Measurements from ENCODE around the gene KIF19. TPM values are rescaled to one million over a fixed set of nuclear protein-coding genes. Genes with fewer than 3 reads are reported as not detected.

Gene KIF19
- total RNA-seq, 3 donors from 2014 or later: 0.16 to 1.3 (median 0.44) TPM

GRCh38 chr17:74332763-74333283 lies 6.8 kb downstream of the KIF19 start:
- Histone ChIP-seq H3K4me3 (no peak overlapping the region), H3K4me1 (no peaks in the 10 kb centered on the region), H3K9me3 (peaks cover 0 to 15% of the 10 kb centered on the region in 2 donors), H3K27me3 (peaks cover 0 to 23% of the 10 kb centered on the region in 2 donors), H3K36me3 (no peaks in the 10 kb centered on the region), H3K27ac (no peak overlapping the region)
- DNase-seq (ENCODE audit: low spot score in 2 of 2): no peak
- TF ChIP-seq POLR2A (IDR thresholded peaks at IDR 0.05) (no peak), POLR2AphosphoS5 (IDR thresholded peaks at IDR 0.05) (no peak)
- TF ChIP-seq, protein P1, sequence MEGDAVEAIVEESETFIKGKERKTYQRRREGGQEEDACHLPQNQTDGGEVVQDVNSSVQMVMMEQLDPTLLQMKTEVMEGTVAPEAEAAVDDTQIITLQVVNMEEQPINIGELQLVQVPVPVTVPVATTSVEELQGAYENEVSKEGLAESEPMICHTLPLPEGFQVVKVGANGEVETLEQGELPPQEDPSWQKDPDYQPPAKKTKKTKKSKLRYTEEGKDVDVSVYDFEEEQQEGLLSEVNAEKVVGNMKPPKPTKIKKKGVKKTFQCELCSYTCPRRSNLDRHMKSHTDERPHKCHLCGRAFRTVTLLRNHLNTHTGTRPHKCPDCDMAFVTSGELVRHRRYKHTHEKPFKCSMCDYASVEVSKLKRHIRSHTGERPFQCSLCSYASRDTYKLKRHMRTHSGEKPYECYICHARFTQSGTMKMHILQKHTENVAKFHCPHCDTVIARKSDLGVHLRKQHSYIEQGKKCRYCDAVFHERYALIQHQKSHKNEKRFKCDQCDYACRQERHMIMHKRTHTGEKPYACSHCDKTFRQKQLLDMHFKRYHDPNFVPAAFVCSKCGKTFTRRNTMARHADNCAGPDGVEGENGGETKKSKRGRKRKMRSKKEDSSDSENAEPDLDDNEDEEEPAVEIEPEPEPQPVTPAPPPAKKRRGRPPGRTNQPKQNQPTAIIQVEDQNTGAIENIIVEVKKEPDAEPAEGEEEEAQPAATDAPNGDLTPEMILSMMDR (IDR thresholded peaks at IDR 0.05): no peak
- intact Hi-C loops (cut with DNase I; ENCODE audit: low total_unique reads): no loop called here

DNA sequence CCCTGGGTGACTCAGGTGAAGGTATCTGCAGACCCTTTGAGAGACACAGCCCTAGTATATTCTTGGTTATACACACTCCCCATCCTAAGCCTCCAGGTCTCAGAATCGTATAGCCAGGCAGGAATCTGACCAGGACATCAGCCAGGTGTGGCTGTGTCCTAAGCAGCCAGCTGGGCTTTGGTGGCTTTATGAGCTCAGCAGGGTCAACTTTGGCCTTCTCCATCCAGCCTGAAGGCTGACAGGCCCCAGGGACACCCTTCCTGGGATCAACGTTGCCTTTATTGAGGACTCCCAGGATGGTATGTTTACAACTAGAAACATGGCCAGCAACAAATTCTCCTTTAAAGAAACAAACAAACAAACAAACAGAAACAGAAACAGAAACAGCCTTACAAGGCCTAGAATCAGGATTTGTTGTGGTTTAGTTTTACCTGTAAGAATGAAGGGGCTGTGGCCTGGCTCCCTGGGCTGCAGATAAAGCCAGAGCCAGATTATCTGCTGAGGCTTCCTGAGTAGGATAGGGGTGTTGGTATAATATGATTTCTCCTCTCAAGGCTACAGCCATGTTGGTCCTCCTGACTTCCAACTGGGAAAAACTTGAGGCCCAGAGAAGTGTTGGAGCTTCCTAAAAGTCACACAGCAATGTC lies 8.5 kb downstream of the KIF19 start:
- Histone ChIP-seq H3K27ac (no peak overlapping the region), H3K27me3 (peaks cover 0 to 40% of the 10 kb centered on the region in 2 donors), H3K4me1 (no peaks in the 10 kb centered on the region), H3K36me3 (no peaks in the 10 kb centered on the region), H3K4me3 (no peak overlapping the region), H3K9me3 (peaks cover 0 to 15% of the 10 kb centered on the region in 2 donors)
- TF ChIP-seq POLR2AphosphoS5 (IDR thresholded peaks at IDR 0.05): no peak
- TF ChIP-seq, protein P1 (IDR thresholded peaks at IDR 0.05): no peak
- no peak for TF ChIP-seq POLR2A (IDR thresholded peaks at IDR 0.05)
- no peak for DNase-seq (ENCODE audit: low spot score in 2 of 2)
- intact Hi-C loops (cut with DNase I; ENCODE audit: low total_unique reads): no loop called here

DNA sequence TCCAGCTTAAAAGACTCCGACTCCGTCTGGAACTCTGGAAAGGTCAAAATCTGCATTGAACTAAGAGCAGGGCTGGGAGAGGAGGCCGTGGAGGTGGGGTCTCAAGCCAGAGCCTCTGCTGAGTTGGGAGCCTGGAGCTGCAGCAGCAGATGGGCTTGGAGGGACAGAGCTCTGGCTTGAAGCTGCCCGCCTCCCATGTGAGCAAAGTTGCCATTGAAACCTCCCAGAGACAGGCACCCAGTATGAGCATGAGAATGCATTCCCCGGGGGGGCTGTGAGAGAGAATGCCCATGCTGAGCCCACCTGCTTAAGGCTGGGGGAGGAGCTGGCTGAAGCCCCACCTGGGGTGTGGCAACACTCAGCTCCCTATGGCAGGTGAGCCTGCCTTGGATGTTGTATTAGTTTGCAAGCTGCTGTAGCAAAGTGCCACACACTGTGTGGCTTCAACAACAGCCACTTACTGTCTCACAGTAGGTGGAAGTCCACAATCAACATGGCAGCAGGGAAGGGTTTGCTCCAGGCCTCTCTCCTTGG lies 9.6 kb downstream of the KIF19 start:
- H3K27me3 ChIP-seq: peaks cover 0 to 41% of the 10 kb centered on the region in 2 donors
- H3K4me1 ChIP-seq: no peaks in the 10 kb centered on the region
- intact Hi-C loops (cut with DNase I; ENCODE audit: low total_unique reads): no loop called here
- TF ChIP-seq, protein P1 (IDR thresholded peaks at IDR 0.05): no peak
- TF ChIP-seq POLR2AphosphoS5 (IDR thresholded peaks at IDR 0.05): no peak
- TF ChIP-seq POLR2A (IDR thresholded peaks at IDR 0.05): no peak
- H3K36me3 ChIP-seq: no peaks in the 10 kb centered on the region
- H3K4me3 ChIP-seq: no peak overlapping the region
- no peak for DNase-seq (ENCODE audit: low spot score in 2 of 2)
- H3K27ac ChIP-seq: no peak overlapping the region
- peaks cover 0 to 15% of the 10 kb centered on the region in 2 donors for H3K9me3 ChIP-seq

- no peak for TF ChIP-seq POLR2A (IDR thresholded peaks at IDR 0.05)
- TF ChIP-seq, protein P1 (IDR thresholded peaks at IDR 0.05): no peak
- TF ChIP-seq POLR2AphosphoS5 (IDR thresholded peaks at IDR 0.05): no peak
- Histone ChIP-seq H3K9me3 (peaks cover 0 to 15% of the 10 kb centered on the region in 2 donors), H3K4me1 (no peaks in the 10 kb centered on the region), H3K27me3 (peaks cover 0 to 35% of the 10 kb centered on the region in 2 donors), H3K4me3 (no peak overlapping the region), H3K36me3 (no peaks in the 10 kb centered on the region), H3K27ac (no peak overlapping the region)
- no peak for DNase-seq (ENCODE audit: low spot score in 2 of 2)
- intact Hi-C loops (cut with DNase I; ENCODE audit: low total_unique reads): no loop called here
Observed at GRCh38 chr17:74336307-74336706, 10.3 kb downstream of the KIF19 start.

DNA sequence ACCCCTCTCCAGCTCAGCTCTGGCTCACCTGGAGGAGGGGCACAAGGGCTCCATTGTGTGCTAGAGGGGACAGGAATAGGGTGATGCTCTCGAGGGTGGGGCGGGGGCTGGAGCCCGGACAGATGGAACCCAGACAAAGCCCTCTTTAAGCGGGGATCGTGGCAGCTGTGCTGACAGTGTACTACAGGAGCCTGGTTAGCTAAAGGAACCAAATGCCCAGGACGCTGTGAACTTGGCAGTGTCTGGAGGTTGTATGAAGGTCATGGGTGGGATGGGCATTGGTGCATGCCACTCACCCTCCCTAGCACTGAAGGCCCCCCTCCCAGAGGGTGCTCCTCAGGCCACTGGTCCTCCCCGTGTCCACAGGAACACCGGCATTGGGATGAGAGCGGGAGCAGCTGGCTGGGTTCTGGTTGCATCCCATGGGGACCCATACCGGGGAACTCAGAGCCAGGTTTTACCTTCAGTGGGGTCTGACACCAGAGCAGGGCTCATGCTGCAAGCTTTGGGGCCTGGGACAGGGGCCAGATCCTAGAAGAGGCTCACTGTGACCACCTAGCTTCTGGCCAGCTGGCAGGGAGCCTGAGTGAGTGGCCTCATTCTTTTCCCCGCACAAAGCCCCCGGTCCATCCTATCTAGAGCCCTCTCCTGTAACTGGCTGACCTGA lies 11.9 kb downstream of the KIF19 start:
- Histone ChIP-seq H3K4me3 (no peak overlapping the region), H3K9me3 (peaks cover 0 to 15% of the 10 kb centered on the region in 2 donors), H3K27me3 (peaks cover 0 to 33% of the 10 kb centered on the region in 2 donors), H3K27ac (no peak overlapping the region), H3K36me3 (no peaks in the 10 kb centered on the region), H3K4me1 (no peaks in the 10 kb centered on the region)
- no peak for DNase-seq (ENCODE audit: low spot score in 2 of 2)
- TF ChIP-seq POLR2AphosphoS5 (IDR thresholded peaks at IDR 0.05) (no peak), POLR2A (IDR thresholded peaks at IDR 0.05) (no peak)
- TF ChIP-seq, protein P1 (IDR thresholded peaks at IDR 0.05): no peak
- intact Hi-C loops (cut with DNase I; ENCODE audit: low total_unique reads): no loop called here

All from breast epithelium (tissue), 4 donors.